Left cardiac atrium (tissue), 4 donors: ENCODE measurements around the gene P2RY11. TPM values are rescaled to one million over a fixed set of nuclear protein-coding genes. Genes with fewer than 3 reads are reported as not detected.
A peak's percentile ranks its signal among the peaks of the same experiment; 100 is the strongest.

ENCODE experiments used
- ATAC-seq, 2 donors: fragments of 200-7000 bp; cut with Tn5 transposase; one replicate each; pipeline ENCODE4 v1.9.1; 2020; ENCODE audit warnings: mild to moderate bottlenecking in 2 of 2, moderate library complexity in 2 of 2
- DNase-seq: peaks from one replicate; pipeline ENCODE4 v3.0.0-alpha.2; 2020
- intact Hi-C, 2 donors: fragments of 100-400 bp; cut with DNase I; formaldehyde crosslinking; loops; one replicate each; pipeline versions ENCODE4 v1.14.1 to v1.15.1; 2022 to 2023
- total RNA-seq, 2 donors: library from RNA; stranded (reverse); fragmentation: NEBNext Ultra II Directional; extraction: Animal tissue kit (Norgen Biotek cat#: 25700); gene quantifications; one replicate each; pipeline ENCODE4 v1.2.1, GENCODE V29; 2021
- donor health status: DM: no; HTN: yes; CAD: no.
- donor health status: DM: no; HTN: yes; CAD: no; lungs with severe emphysema.
- donor health status: DM: yes; HTN: yes; CAD: no.
- donor health status: Dilated cardiomyopathy.

Gene P2RY11
- total RNA-seq, 2 donors from 2014 or later = 3.8 to 13.2 TPM

DNA sequence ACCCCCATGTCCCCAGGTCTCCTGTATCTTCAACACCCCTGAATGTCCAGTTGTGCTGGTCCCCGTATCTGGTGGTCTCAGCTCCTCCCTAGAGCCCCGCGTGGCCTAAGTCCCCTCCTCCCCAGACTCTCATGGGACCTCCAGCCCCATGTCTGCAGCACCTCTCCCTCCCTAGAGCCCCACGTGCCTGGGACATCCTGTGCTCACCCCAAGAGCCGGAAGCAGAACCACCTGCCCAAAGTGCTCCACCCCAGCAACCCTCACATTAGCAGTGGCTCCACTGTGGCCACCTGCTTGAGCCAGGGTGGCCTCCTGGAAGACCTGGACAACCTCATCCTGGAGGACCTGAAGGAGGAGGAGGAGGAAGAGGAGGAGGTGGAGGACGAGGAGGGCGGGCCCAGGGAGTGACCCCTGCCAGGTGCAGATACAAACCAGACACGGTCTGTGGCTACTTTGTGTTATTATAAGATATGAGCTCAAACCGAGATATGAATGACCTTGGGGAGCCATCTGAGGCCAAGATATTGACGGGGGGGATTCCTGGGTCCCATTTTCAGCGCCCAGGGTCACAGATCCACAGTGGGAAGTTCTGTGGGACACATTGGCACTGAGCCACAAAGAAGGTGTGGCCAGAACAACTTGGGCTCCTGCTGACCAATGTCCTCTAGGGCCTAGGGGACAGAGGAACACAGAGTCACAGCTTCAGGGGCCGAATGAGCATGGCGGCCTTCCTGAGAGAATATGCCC lies 19.4 kb upstream of the P2RY11 start:
- intact Hi-C loops = no loop called here
- no peak for ATAC-seq
- DNase-seq = no peak

DNA sequence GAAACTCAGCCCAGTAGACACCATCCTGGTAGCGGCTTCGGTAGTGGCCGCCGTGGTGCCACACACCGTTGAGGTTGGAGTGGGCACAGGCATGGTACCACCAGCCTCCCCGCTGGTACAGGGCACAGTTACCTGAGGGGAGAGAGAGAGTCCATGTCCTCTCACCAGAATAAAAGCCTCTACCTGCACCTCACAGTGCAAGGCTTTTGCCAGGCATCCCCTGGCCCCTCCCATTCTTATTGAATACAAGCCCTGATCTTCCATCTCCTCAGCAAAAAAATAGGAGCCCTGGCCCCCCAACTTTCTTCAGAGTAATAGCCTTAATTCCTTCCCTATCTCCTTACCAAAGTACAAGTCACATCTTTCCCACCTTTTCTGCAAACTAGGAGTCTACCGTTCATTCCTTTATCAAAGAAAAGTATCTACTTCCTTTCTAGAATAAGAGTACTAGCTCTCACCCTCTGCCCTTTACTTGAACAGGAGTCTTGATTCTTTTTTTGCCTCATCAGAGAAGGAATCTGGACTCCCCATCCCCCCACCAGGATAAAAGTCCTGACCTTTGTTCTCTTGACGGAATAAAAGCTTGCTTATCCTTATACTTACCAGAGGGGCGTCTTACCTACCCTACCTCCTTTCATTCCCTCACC lies 18.7 kb upstream of the P2RY11 start:
- DNase-seq (no peak), ATAC-seq (no peak)
- intact Hi-C loops = no loop called here

DNA sequence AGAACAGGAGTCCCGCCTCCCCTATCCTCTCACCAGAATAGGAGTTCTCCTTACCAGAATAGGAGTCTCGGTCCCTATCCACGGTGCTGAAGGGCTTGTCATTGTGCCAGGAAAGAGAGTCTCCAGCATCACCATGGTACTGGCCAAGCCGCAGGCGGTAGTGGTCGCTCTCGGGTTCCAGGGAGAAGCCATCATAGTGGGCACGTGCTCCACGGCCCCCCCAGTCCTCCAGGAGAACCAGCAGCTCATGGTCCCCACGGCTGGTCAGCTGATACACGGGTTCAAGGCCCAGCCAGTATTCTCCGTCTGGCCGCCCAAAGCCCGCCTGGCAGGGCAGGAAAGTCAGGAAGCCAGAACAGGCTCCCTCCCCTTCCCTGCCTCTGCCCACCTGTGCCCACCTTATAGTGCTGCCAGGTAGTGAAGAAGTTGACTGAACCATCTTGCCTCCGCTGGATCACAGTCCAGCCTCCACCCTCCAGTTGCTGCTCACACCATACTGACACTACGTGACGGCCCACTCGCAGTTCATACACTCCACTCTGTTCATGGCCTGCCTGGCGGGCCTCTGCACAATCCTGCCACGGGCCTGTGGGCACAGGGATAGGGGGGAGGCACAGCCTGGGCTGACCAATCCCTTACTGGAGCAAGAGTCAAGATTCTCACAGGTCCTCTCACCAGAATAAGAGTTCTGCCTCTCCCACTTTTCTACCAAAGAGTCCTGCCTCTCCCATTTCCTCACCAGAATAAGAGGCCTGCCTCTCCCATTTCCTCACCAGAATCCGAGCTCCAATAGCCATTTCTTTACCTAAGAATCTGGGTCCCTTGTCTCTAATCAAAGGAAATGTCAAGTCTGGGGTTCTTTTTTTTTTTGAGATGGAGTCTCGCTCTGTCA lies 18.0 kb upstream of the P2RY11 start:
- intact Hi-C loops = no loop called here
- DNase-seq (no peak), ATAC-seq (no peak)

DNA sequence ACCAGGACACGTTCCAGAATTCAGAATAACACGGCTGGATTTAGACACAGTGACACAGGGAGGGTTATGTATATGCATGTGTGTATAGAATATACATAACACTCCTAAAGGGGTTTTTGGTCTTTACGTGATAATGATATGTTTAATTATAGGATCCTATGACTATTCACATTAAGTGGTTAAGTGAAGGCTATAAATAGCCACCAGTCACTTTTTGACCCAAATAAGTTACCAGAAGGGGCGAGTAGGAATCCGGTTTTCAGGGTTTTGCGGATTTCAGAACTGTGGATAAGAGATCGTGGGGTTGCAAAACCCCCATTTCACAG lies 15.9 kb upstream of the P2RY11 start:
- intact Hi-C loops = no loop called here
- ATAC-seq (no peak), DNase-seq (no peak)

DNA sequence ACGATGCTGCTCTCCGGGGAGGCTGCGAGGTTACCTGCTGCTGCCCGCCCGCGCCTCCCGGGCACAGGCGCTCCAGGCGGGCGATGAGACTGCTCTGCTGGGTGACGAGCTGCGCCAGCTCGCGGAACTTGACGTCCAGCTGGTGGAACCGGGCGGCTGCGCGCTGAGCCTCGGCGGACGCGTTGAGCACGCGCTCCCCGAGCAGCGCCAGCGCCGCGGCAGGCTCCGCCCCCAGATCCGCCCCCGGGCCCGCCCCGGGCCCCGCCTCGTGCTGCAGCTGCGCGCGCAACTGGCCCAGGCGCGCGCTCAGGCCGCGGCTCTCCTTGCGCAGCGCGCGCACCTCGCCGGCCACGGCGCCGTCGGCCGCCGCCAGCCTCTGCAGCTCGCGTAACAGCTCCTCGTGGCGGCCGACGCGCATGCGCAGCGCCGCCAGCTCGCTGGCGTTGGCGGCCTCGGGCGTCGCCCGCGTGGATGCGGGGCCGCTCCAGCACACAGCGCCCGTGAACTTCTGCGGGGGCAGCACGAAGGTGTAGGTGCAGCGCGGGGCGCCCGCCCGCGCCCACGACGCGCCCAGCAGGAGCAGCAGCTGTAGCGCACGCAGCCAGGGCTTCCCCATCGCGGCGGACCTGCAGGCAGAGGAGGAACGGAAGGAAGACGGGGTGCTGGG lies 15.4 kb upstream of the P2RY11 start:
- intact Hi-C loops = no loop called here
- peak; percentile 91 for DNase-seq
- peak; percentile 94 to 97 for ATAC-seq

DNA sequence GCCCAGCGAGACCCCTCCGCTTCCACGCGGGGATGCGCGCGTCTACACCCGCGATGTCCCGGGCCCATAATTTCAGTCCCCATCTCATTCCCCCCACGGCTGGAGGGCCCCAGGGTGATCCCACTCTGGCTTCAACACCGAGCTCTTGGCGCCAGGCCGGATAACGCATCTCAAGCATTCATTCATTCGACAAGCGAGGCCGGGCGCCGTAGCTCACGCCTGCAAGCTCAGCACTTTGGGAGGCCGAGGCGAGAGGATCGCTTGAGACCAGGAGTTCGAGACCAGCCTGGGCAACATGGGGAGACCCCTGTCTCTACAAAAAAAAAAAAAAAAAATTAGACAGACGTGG lies 14.9 kb upstream of the P2RY11 start:
- peak in 1 of 2 donors; percentile 0 for ATAC-seq

DNA sequence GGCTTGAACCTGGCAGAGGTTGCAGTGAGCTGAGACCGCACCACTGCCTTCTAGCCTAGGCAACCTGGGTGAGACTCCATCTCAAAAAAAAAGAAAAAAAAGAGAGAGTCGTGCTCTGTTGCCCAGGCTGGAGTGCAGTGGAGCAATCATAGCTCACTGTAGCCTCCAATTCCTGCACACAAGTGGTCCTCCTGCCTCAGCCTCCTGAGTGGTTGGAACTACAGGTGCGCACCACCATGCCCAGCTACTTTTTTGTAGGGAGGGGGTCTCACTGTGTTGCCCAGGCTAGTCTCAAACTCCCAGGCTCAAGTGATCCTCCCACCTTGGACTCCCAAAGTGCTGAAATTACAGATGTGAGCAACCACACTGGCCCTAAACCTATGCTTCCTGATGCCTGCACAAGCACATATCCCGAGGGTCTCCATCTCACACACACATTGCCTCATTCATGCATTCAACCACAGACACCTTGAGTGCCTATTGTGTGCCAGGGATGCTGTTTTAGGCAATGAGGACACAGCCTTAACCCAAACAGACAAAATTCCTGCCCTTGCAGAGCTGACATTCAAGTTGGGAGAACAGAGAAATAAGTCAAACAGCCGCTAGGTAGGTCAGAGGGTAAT lies 11.2 kb upstream of the P2RY11 start:
- DNase-seq (no peak), ATAC-seq (no peak)
- intact Hi-C loops = no loop called here

More for the DNA sequence above, 14.9 kb upstream of the P2RY11 start:
- intact Hi-C loops = no loop called here
- no peak for DNase-seq

DNA sequence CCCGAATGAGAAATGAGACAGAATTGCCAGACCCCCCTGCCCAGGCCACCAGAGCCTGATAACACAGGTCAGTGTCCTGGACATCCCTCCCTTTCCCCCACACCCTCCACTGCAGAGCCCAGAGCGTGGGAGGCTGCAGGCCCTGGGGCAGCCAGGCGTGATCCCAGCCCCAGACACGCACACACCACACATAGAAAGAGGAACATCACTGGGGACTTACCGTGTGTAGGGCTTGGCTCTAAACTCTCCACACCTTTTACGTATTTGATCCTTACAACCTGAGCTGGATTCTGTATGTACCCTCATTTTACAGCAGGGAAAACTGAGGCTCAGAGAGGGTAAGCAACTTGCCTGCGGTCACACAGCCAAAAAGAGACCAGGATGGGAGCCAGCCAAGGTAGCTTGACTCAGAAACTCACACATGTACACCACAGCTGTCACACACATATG lies 8.7 kb upstream of the P2RY11 start:
- ATAC-seq (no peak), DNase-seq (no peak)
- intact Hi-C loops = no loop called here

DNA sequence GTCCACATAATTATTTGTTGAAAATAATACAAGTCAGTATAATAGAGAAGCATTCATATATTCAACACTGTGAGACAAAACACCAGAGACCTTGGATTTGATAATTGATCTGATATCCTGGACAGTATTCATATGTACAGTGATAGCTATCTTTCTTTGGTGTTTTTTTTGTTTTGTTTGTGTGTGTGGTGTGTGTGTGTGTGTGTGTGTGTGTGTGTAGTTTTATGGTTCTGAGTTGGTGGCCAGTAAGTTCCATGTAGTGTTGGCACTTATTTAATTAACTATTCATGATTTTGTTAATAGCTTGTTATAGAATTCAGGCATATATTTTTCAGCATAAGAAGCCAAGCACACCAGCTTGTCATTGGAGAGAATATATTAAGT lies 7.4 kb upstream of the P2RY11 start:
- ATAC-seq (no peak), DNase-seq (no peak)
- intact Hi-C loops = no loop called here

DNA sequence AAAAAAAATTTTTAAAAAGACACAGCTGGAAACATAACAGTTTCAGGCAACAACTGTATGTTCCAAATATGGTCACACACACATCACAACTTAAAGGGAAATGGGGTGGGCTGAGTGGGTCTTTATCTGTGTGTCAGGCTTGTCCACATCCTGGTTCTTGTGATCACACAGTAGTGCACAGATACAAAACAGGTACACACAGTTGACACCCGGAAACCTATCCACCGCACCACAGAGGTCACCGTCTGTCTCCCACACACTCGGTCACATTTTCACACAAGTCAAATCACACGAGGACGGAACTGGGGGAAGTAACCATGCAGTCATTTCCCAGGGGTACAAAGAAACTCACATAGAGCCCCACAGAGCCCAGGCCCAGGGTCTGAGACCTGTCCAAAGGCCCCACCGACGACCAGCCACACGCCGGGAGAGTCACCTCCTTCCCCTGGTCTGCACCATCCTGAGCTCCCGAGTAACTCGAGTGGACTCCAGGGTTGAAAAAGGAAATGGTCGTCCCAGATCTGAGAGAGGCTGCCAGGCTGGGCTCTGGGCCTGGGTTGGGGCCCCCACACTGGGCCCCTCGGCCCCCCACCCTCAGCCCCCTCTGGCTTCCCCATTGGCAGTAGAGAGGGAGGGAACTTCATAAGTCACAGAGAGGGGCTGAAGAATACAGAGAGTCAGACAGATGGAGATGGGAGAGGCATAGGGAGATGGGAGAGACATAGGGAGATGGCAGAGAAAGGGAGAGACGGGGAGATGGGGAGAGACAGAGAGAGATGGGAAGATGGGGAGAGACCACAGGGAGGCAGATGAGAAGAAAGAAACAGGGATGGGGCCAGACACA lies 6.6 kb upstream of the P2RY11 start:
- DNase-seq = no peak
- no peak for ATAC-seq
- intact Hi-C loops = no loop called here

DNA sequence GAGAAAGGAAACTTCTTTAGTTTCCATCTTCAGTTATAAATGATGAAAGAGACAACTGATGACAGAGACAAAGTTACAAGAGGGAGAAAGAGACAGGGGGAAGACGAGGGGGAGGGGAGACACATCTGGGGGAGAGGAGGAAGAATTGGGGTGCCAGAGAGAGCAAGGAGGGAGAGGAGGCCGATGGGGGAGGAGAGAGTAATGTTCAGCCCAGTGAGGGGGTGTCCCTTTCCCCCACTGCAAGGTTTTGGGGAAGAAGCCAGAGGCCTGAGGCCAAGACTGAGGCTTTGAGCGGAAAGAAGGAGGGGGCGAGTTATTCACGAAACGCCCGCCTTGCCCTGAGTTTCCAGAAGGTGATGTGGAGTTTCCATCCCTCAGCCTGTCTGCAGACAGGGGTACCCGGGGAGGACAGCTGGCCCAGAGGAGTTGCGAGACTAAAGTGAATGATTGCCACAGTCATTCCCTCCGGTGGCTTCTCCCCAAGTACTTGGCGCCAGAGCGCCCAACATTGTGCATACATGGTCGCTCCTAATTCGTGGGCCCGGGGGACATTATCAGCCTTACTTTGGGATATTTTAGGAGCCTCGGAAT lies 5.9 kb upstream of the P2RY11 start:
- no peak for ATAC-seq
- no peak for DNase-seq
- intact Hi-C loops = no loop called here

DNA sequence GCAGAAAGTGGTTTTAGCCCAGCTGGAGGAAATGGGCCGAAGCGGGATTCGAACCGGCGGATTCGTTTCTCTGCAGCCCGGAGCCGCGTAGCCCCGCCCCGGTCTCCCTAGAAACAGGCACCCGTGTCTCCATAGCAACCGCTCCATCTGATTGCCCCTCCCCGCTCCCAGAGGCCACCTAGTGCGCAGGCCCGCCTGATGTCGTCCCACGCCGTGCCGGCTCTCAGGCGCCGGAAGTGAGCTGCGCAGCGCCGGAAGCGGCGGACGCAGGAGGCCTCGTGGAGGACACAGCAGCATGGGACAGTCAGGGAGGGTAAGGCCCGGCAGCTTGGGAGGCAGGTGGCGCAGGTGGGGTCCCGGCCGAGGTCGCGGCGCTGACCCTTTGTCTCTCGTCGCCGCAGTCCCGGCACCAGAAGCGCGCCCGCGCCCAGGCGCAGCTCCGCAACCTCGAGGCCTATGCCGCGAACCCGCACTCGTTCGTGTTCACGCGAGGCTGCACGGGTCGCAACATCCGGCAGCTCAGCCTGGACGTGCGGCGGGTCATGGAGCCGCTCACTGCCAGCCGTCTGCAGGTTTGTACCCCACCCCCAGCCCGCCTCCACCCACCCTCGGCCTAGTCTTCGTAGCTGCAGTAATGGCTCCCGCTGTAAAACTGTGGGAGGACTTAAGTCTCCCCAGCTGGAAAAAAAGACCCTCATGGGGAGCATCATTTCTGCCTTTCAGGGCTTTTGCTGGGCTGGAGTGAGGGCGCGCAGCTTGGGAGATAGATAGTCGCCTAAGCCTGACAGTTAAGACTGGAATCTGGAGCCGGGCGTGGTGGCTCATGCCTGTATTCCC lies 5.2 kb upstream of the P2RY11 start, which contains the start of gene PPAN:
PPAN (plus strand) TSS at position 263 of the 837 bp plus-strand sequence; CDS start at position 296, 33 bp downstream.
- intact Hi-C loops = no loop called here
- peak; percentile 98 for ATAC-seq
- DNase-seq = peak; percentile 99

DNA sequence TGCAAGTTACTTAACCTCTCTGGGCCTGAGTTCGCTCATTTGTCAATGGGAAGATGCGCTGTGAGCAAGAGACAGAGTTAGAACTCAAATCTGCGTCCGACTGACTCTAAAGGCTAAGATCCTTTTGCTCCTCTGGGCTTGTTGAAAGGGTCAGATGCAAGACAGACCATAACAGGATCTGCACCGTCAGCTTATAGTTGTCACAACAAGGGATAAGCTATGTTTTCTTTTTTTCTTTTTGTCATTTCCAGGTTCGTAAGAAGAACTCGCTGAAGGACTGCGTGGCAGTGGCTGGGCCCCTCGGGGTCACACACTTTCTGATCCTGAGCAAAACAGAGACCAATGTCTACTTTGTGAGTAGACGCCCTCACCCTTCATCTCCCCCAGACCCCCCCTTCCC lies 4.2 kb upstream of the P2RY11 start:
- DNase-seq = no peak
- ATAC-seq = no peak
- intact Hi-C loops = no loop called here

DNA sequence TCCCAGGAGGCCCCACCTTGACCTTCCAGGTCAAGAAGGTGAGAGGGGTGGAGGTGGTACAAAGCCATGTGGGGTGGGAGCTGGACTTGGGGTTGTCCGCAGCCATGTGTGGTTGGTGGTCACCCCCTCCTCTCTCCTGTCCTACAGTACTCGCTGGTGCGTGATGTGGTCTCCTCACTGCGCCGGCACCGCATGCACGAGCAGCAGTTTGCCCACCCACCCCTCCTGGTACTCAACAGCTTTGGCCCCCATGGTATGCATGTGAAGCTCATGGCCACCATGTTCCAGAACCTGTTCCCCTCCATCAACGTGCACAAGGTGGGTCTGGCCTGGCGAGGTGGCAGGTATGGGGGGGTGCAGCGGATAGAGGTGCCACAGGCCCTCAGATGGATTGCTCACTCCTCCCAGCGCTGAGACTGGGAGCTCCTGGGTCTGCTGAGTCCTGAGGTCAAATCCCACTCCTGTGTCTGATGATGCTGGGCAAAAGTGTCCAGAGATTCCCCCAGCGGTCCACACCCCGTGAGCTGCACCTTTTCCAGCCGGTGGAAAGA lies 3.6 kb upstream of the P2RY11 start:
- intact Hi-C loops = no loop called here

DNA sequence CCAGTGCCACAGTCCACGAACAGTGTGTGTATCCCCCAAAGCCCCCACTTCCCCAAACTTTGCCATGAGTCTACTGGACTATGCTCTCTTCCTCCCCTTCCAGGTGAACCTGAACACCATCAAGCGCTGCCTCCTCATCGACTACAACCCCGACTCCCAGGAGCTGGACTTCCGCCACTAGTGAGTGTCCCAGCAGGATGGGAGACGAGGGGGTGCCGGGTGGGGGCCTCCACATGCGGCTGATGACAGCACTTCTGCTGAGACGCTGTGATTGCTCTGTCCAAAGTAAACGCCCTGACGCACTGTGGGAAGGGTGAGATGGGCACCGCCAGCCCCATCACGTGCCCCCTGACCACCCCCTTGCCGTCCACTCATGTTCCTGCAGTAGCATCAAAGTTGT lies 2.0 kb upstream of the P2RY11 start:
- intact Hi-C loops = no loop called here
- ATAC-seq = no peak
- DNase-seq = no peak

More for the DNA sequence above, 3.6 kb upstream of the P2RY11 start:
- no peak for DNase-seq
- no peak for ATAC-seq

DNA sequence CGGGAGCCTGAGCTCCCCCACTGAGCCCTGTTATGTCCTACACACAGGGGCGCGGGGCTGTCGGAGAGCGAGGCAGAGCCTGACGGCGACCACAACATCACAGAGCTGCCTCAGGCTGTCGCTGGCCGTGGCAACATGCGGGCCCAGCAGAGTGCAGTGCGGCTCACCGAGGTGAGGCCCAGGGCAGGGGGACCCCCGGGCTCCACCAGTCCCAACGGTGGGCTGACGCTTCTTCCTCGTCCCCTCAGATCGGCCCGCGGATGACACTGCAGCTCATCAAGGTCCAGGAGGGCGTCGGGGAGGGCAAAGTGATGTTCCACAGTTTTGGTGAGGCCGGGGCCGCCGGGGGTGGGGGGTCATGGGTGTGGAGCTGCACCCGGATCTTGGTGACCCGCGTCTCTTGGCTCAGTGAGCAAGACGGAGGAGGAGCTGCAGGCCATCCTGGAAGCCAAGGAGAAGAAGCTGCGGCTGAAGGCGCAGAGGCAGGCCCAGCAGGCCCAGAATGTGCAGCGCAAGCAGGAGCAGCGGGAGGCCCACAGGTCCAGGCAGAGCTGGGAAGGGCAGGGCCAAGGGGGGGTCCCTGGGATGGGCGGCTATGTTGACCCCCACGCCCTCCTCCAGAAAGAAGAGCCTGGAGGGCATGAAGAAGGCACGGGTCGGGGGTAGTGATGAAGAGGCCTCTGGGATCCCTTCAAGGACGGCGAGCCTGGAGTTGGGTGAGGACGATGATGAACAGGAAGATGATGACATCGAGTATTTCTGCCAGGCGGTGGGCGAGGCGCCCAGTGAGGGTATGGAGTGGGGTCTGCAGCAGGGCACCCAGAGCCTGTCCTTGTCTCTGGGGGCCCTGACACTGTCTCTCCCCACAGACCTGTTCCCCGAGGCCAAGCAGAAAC lies 1.2 kb upstream of the P2RY11 start:
- DNase-seq (no peak), ATAC-seq (no peak)
- intact Hi-C loops = no loop called here
